ENCODE measurements around the gene KDM6A. TPM values are rescaled to one million over a fixed set of nuclear protein-coding genes. Genes with fewer than 3 reads are reported as not detected.

Gene KDM6A
- total RNA-seq, 4 donors from 2014 or later, result 35.0 to 69.5 (median 48.1) TPM

- TF ChIP-seq POLR2A (IDR thresholded peaks at IDR 0.05), result no peak
Observed at GRCh38 chrX:45145492-45146215, 272.7 kb downstream of the KDM6A start.

GRCh38 chrX:45150821-45151220 is 277.8 kb downstream of the KDM6A start:
- TF ChIP-seq POLR2A (IDR thresholded peaks at IDR 0.05) (no peak), CTCF (IDR thresholded peaks at IDR 0.05) (no peak)
- WGBS, 2 donors, result 88 to 94% methylated on average over 6 to 9 of the region's 9 CpGs
- H3K27me3 ChIP-seq, result no peaks in the 10 kb centered on the region
- no peak overlapping the region for H3K27ac ChIP-seq
- H3K36me3 ChIP-seq, result no peaks in the 10 kb centered on the region
- intact Hi-C loops (cut with DNase I), result no loop called here
- DNase-seq, result no peak
- no peaks in the 10 kb centered on the region for H3K4me1 ChIP-seq
- no peak overlapping the region for H3K4me3 ChIP-seq (replicated peaks in 1 of 3)
- no peaks in the 10 kb centered on the region for H3K9me3 ChIP-seq

More at GRCh38 chrX:45145492-45146215, 272.7 kb downstream of the KDM6A start:
- 83 to 88% methylated on average over 11 of the region's 11 CpGs for WGBS, 2 donors
- Histone ChIP-seq H3K27ac (no peak overlapping the region), H3K4me1 (no peaks in the 10 kb centered on the region), H3K36me3 (no peaks in the 10 kb centered on the region), H3K27me3 (no peaks in the 10 kb centered on the region), H3K4me3 (replicated peaks in 1 of 3) (no peak overlapping the region), H3K9me3 (no peaks in the 10 kb centered on the region)
- DNase-seq, result no peak
- intact Hi-C loops (cut with DNase I), result no loop called here

DNA sequence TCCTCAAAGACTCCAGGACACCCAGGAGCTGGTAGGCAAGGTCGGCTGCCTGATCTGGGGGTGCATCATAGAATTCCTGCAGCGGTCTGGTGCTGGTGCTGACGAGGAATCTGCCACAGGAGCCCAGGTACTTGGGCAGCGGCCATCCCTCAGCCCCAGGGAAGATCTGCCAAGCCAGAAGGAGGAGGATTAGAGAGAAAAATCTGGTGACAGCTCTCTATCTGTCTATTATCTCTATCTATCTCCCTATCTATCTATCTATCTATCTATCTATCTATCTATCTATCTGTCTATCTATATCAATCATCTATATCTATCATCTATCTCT is 281.0 kb downstream of the KDM6A start:
- no peaks in the 10 kb centered on the region for H3K27me3 ChIP-seq
- H3K9me3 ChIP-seq, result no peaks in the 10 kb centered on the region
- no peak for TF ChIP-seq POLR2A (IDR thresholded peaks at IDR 0.05)
- TF ChIP-seq CTCF (IDR thresholded peaks at IDR 0.05), result no peak
- no peak overlapping the region for H3K27ac ChIP-seq
- H3K36me3 ChIP-seq, result no peaks in the 10 kb centered on the region
- intact Hi-C loops (cut with DNase I), result no loop called here
- H3K4me3 ChIP-seq (replicated peaks in 1 of 3), result no peak overlapping the region
- 81% methylated on average over 4 of the region's 4 CpGs; no CpG with 5 or more reads in 1 of the 2 donors for WGBS, 2 donors
- DNase-seq, result no peak
- H3K4me1 ChIP-seq, result no peaks in the 10 kb centered on the region

DNA sequence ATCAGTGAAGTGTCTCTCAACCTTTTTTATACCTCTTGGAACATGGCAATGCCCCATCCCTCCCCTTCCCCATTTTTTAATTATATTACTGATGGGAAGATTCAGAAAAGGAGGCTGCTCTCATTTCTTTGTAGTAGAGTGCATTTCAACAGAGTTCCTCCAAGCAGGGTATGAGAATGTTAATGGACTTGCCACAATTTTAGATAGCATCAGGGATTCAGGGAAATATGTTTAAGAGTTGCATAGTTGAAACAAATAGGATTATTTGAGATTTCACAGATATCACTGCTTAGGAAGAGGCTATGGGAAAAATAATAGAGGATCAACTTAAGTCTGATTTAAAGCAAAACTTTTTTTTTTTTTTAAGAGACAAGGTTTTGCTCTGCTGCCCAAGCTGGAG is 281.5 kb downstream of the KDM6A start:
- Histone ChIP-seq H3K27ac (no peak overlapping the region), H3K9me3 (no peaks in the 10 kb centered on the region), H3K4me3 (replicated peaks in 1 of 3) (no peak overlapping the region), H3K27me3 (no peaks in the 10 kb centered on the region), H3K4me1 (no peaks in the 10 kb centered on the region), H3K36me3 (no peaks in the 10 kb centered on the region)
- DNase-seq, result no peak
- intact Hi-C loops (cut with DNase I), result no loop called here
- TF ChIP-seq POLR2A (IDR thresholded peaks at IDR 0.05), result no peak

DNA sequence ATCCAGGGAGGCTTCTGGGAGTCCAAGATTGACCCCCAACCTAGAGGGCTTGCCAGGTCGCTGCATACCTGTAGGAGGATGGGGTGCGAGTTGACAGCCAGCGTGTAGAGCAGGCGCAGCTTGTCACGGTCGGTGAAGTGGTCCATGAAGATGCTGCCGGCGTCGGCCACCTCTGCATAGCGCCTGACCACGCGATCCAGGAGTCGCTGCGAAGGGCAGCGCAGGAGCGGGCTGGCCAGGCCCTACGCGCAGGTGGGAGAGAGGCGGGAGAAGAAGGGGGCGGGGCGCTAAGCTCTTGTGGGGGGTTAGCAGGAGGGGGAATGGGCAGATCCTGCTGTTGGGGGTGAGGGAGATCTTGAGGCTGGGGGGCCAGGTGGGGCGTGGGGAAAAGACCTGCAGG is 284.7 kb downstream of the KDM6A start:
- no peak overlapping the region for H3K27ac ChIP-seq
- intact Hi-C loops (cut with DNase I), result no loop called here
- no peaks in the 10 kb centered on the region for H3K4me1 ChIP-seq
- DNase-seq, result no peak
- no peak for TF ChIP-seq POLR2A (IDR thresholded peaks at IDR 0.05)
- H3K9me3 ChIP-seq, result no peaks in the 10 kb centered on the region
- H3K4me3 ChIP-seq (replicated peaks in 1 of 3), result no peak overlapping the region
- 78 to 93% methylated on average over 4 to 16 of the region's 22 CpGs for WGBS, 2 donors
- no peaks in the 10 kb centered on the region for H3K27me3 ChIP-seq
- no peaks in the 10 kb centered on the region for H3K36me3 ChIP-seq

Other genes with a start within 250 kb of the KDM6A start
- gene DUSP21, start 29.2 kb upstream of the KDM6A start, total RNA-seq, result not detected

Data from thyroid gland (tissue), 4 donors.